GM12865 (cell line): ENCODE measurements around the gene NME4.
"Not testable (repeated sequence)": the region's sequence is repeated elsewhere in the genome, so short reads cannot be mapped to it uniquely, and the experiment has no call there.

Experiments used
- DNase-seq: peaks from one replicate; pipeline ENCODE4 v3.0.0; 2010; ENCODE audit warnings: low read depth
- H3K4me3 ChIP-seq: 2 replicates; pipeline ENCODE4 v1.5.1; 2011; ENCODE audit warnings: mild to moderate bottlenecking, low read depth, low read length, control low read depth
- CTCF ChIP-seq: IDR thresholded peaks from 2 replicates; pipeline ENCODE4 v1.5.1; 2011; ENCODE audit warnings: low read length, control low read depth, low read depth, inconsistent platforms; ENCODE audit not compliant: insufficient read depth; ENCODE audit errors: missing control alignments

Gene NME4

DNA sequence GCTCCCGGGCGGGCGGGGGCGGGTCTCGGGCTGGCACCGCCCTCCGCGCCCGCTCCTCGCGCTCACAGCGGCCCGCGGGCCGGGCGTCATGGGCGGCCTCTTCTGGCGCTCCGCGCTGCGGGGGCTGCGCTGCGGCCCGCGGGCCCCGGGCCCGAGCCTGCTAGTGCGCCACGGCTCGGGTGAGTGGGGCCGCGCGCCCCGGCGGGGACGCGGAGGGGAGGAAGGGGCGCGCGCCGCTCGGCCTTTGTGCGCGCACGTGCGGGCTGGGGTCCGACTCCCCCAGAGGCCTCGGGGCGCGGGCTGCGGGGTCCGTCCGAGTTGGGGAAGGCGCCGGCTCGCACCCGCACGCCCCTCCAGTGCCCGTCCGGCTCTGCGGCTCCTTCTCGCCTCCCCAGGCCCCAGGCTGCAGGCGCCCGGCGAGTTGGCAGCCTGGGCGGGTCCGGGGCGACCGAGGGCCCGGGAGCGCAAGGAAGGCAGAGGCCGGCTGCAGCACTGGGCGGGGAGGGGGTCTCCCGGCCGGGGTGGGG is at the start of gene NME4:
Gene NME4 (plus strand): TSS at position 65 of the 527 bp plus-strand sequence. CDS start 24 bp downstream, at position 89.
- no peak for TF ChIP-seq CTCF
- DNase-seq = peak; percentile 58
- H3K4me3 ChIP-seq = peak within 1 kb of the TSS; percentile 69

DNA sequence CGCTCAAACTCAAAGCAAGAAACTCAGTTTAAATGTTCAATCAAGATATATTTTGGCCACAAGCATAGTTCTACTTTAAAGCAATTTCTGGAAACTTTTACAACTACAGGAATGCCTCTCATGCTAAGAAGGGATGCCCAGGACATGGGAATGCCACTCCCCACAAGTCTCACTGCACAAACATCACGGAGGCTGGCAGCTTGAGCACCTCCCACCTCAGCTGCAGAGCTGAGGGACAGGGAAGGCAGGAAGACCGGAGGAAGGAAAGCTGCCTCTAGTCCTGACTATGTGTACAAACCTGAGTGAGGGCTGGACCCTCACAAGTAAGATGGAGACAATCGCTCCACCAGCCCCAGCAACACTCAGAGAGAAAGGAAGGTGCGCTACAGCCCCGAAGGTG is 49.8 kb upstream of the NME4 start:
- DNase-seq = no peak
- no peak overlapping the region for H3K4me3 ChIP-seq
- TF ChIP-seq CTCF = no peak

GRCh38 chr16:348495-348894 is 48.5 kb upstream of the NME4 start:
- DNase-seq, H3K4me3 ChIP-seq: not testable (repeated sequence)

GRCh38 chr16:349211-349610 is 47.8 kb upstream of the NME4 start:
- TF ChIP-seq CTCF = no peak
- peak overlapping the region; percentile 19; the same call in 1 of the 2 replicates for H3K4me3 ChIP-seq
- DNase-seq = peak; percentile 74

DNA sequence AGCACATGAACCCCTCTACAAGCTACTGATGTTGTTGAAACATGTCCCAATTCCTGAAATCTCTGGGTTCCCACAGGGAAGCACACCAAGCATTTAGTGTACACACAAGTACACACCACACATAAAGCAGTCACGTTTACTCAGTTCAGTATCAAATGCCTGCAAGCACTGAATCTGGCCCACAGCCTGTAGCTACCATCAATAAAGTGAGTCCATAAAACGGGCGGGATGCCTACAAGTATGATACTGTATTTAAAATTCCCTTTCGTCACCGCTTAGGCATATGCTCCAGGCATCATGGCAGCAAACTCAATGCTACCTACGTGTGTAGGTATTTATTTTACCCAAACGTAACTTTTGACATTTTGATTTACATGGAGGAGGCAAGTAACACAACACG is 46.8 kb upstream of the NME4 start:
- no peak for DNase-seq
- H3K4me3 ChIP-seq = no peak overlapping the region
- no peak for TF ChIP-seq CTCF

DNA sequence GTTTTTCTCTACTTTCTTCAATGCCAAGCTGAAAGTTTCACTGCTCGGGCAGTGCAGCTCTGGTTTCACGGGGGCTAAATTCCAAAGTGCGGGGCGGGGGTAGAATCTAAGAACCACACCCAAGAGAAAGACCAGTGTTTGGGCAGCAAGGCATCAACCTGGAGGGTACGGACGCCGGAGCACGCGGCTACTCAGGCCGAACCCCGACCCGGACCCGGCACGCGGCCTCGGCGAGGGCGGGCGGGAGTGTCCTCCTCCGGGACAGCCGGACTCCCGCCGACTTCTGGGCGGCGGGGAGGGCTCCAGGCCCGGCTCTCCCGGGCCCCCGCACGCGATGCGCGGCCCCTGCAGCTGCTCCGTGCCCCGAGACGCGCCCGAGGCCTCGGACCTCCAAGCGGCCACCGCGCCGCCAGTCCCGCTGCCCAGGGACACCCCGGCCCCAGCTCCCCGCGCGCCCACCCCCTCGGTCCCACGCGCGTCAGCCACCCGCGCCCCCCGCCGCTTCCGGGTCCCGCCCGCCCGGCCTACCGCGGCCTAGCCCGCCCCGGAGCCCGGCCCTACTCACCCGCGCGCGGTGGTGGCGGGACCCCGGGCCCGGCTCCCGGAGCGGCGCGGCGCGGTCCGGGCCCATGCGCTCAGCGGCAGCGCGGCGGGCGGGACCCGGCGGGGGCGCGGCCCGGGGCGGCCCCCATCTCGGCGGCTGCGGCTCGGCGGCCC is 45.0 kb upstream of the NME4 start:
- H3K4me3 ChIP-seq = peak overlapping the region; percentile 82
- peak; percentile 34 for DNase-seq
- TF ChIP-seq CTCF = no peak

- peak; percentile 66 for TF ChIP-seq CTCF
- DNase-seq = peak; percentile 99
- peak within 1 kb of the TSS; percentile 82 for H3K4me3 ChIP-seq
These were observed 44.2 kb upstream of the NME4 start, which contains the start of gene AXIN1 for GRCh38 chr16:352547-353403. TSS of gene AXIN1 (minus strand) at chr16:352723. CDS start at chr16:347025, 5,698 bp downstream.
